Activated naive CD8-positive, alpha-beta T cell treated with anti-CD3 and anti-CD28 coated beads, Interleukin-2, amount 10 ng/mL, durations not matched to agents 7 days and 5 days (primary cell): ENCODE measurements around the gene PIP4K2B. TPM values are rescaled to one million over a fixed set of nuclear protein-coding genes. Genes with fewer than 3 reads are reported as not detected.
"Not testable (repeated sequence)": the region's sequence is repeated elsewhere in the genome, so short reads cannot be mapped to it uniquely, and the experiment has no call there.

Experiments used
- ATAC-seq: fragments of 150-1000 bp; cut with Tn5 transposase; one replicate; pipeline ENCODE4 v1.10.0; 2021; ENCODE audit warnings: low read depth, moderate library complexity
- POLR2A ChIA-PET: fragments of 350-600 bp; sonication (Branson Sonifier 250); formaldehyde crosslinking; loops from one replicate; lab custom pipeline; 2021; ENCODE audit warnings: antibody characterized with exemption; lab: Charles Lee
- DNase-seq: peaks from one replicate; pipeline ENCODE4 v3.0.0; 2021
- H3K27ac Mint-ChIP-seq: one replicate; pipeline ENCODE4 v1.8.0; 2022; ENCODE audit warnings: mild to moderate bottlenecking, mixed read lengths
- H3K27me3 Mint-ChIP-seq: one replicate; pipeline ENCODE4 v1.8.0; 2022; ENCODE audit warnings: mild to moderate bottlenecking, moderate library complexity, mixed read lengths
- H3K36me3 Mint-ChIP-seq: one replicate; pipeline ENCODE4 v1.8.0; 2021; ENCODE audit warnings: mild to moderate bottlenecking, mixed read lengths
- H3K4me1 Mint-ChIP-seq: one replicate; pipeline ENCODE4 v1.8.0; 2021; ENCODE audit warnings: mixed read lengths
- H3K4me3 Mint-ChIP-seq: one replicate; pipeline ENCODE4 v1.8.0; 2022; ENCODE audit warnings: mild to moderate bottlenecking, moderate library complexity, mixed read lengths
- H3K9me3 Mint-ChIP-seq: one replicate; pipeline ENCODE4 v1.8.0; 2021; ENCODE audit warnings: mixed read lengths
- total RNA-seq, 2 experiments: library from RNA; stranded (reverse); gene quantifications; one replicate each; pipeline ENCODE4 v1.2.3, GENCODE V29; 2021

PIP4K2B gene
- total RNA-seq, 2 experiments from 2014 or later = 55.1 to 58.0 TPM

GRCh38 chr17:38796451-38797157 lies 2.8 kb downstream of the PIP4K2B start:
- H3K4me3 Mint-ChIP-seq = peak overlapping the region; percentile 69
- H3K27me3 Mint-ChIP-seq = no peaks in the 10 kb centered on the region
- ATAC-seq = no peak
- DNase-seq = no peak
- no peak overlapping the region for H3K27ac Mint-ChIP-seq
- H3K9me3 Mint-ChIP-seq = no peaks in the 10 kb centered on the region
- POLR2A ChIA-PET = no interaction called here
- peaks cover 33% of the 10 kb centered on the region for H3K4me1 Mint-ChIP-seq
- H3K36me3 Mint-ChIP-seq = peaks cover 15% of the 10 kb centered on the region

GRCh38 chr17:38794221-38794620 lies 5.1 kb downstream of the PIP4K2B start:
- no peak for DNase-seq
- ATAC-seq = no peak
- peaks cover 15% of the 10 kb centered on the region for H3K36me3 Mint-ChIP-seq
- POLR2A ChIA-PET = interaction anchor here (0.7 kb wide), 1 partner anchor 173 kb away, joined by 14 read pairs; the partner anchor contains the start of gene FBXO47
- no peaks in the 10 kb centered on the region for H3K27me3 Mint-ChIP-seq
- H3K27ac Mint-ChIP-seq = no peak overlapping the region
- H3K4me3 Mint-ChIP-seq = no peak overlapping the region
- H3K9me3 Mint-ChIP-seq = no peaks in the 10 kb centered on the region
- peaks cover 30% of the 10 kb centered on the region for H3K4me1 Mint-ChIP-seq

- Mint-ChIP-seq H3K27ac (no peak overlapping the region), H3K36me3 (peaks cover 7% of the 10 kb centered on the region), H3K4me3 (no peak overlapping the region), H3K9me3 (no peaks in the 10 kb centered on the region), H3K27me3 (no peaks in the 10 kb centered on the region), H3K4me1 (peaks cover 4% of the 10 kb centered on the region)
- POLR2A ChIA-PET = interaction anchor here (0.6 kb wide), 1 partner anchor 388 kb away, joined by 3 read pairs; no protein-coding TSS in a partner anchor
- DNase-seq (no peak), ATAC-seq (no peak)
These were observed 8.2 kb downstream of the PIP4K2B start for GRCh38 chr17:38791162-38791561.

- DNase-seq, H3K27ac Mint-ChIP-seq, H3K27me3 Mint-ChIP-seq, ATAC-seq, H3K36me3 Mint-ChIP-seq, H3K4me1 Mint-ChIP-seq, H3K4me3 Mint-ChIP-seq, POLR2A ChIA-PET, H3K9me3 Mint-ChIP-seq: not testable (repeated sequence)
These were observed 9.1 kb downstream of the PIP4K2B start for GRCh38 chr17:38790148-38790707.

GRCh38 chr17:38789185-38789584 lies 10.2 kb downstream of the PIP4K2B start:
- DNase-seq = no peak
- H3K27me3 Mint-ChIP-seq = no peaks in the 10 kb centered on the region
- H3K4me3 Mint-ChIP-seq = no peak overlapping the region
- no peaks in the 10 kb centered on the region for H3K9me3 Mint-ChIP-seq
- H3K36me3 Mint-ChIP-seq = peaks cover 10% of the 10 kb centered on the region
- peaks cover 3% of the 10 kb centered on the region for H3K4me1 Mint-ChIP-seq
- POLR2A ChIA-PET = no interaction called here
- ATAC-seq = no peak
- H3K27ac Mint-ChIP-seq = no peak overlapping the region

- H3K4me3 Mint-ChIP-seq, DNase-seq, POLR2A ChIA-PET, H3K27ac Mint-ChIP-seq, H3K9me3 Mint-ChIP-seq, H3K27me3 Mint-ChIP-seq, H3K4me1 Mint-ChIP-seq, ATAC-seq: not testable (repeated sequence)
- peaks cover 10% of the 10 kb centered on the region for H3K36me3 Mint-ChIP-seq
These were observed 11.4 kb downstream of the PIP4K2B start for GRCh38 chr17:38787999-38788398.

GRCh38 chr17:38786372-38786771 lies 13.0 kb downstream of the PIP4K2B start:
- H3K36me3 Mint-ChIP-seq = peaks cover 13% of the 10 kb centered on the region
- no peak overlapping the region for H3K27ac Mint-ChIP-seq
- peaks cover 5% of the 10 kb centered on the region for H3K4me1 Mint-ChIP-seq
- ATAC-seq (no peak), DNase-seq (no peak)
- H3K9me3 Mint-ChIP-seq = no peaks in the 10 kb centered on the region
- H3K4me3 Mint-ChIP-seq = no peak overlapping the region
- no peaks in the 10 kb centered on the region for H3K27me3 Mint-ChIP-seq
- POLR2A ChIA-PET = no interaction called here

- H3K4me3 Mint-ChIP-seq = no peak overlapping the region
- H3K36me3 Mint-ChIP-seq = peaks cover 19% of the 10 kb centered on the region
- ATAC-seq (no peak), DNase-seq (no peak)
- no peak overlapping the region for H3K27ac Mint-ChIP-seq
- POLR2A ChIA-PET = interaction anchor here (0.7 kb wide), 1 partner anchor 872 kb away, joined by 6 read pairs; no protein-coding TSS in a partner anchor
- peaks cover 6% of the 10 kb centered on the region for H3K4me1 Mint-ChIP-seq
- H3K27me3 Mint-ChIP-seq = no peaks in the 10 kb centered on the region
- H3K9me3 Mint-ChIP-seq = no peaks in the 10 kb centered on the region
These were observed 16.1 kb downstream of the PIP4K2B start for GRCh38 chr17:38783227-38783626.

GRCh38 chr17:38779965-38780752 lies 19.2 kb downstream of the PIP4K2B start:
- POLR2A ChIA-PET = interaction anchor here (1.1 to 1.7 kb wide), 2 partner anchors 9 to 18 kb away, joined by 3 read pairs; no protein-coding TSS in a partner anchor

GRCh38 chr17:38777641-38778250 lies 21.6 kb downstream of the PIP4K2B start:
- ATAC-seq = no peak
- Mint-ChIP-seq H3K9me3 (no peaks in the 10 kb centered on the region), H3K36me3 (peaks cover 18% of the 10 kb centered on the region), H3K4me3 (no peak overlapping the region), H3K27me3 (no peaks in the 10 kb centered on the region), H3K27ac (no peak overlapping the region), H3K4me1 (peaks cover 6% of the 10 kb centered on the region)
- DNase-seq = no peak
- POLR2A ChIA-PET = no interaction called here

More at GRCh38 chr17:38779965-38780752, 19.2 kb downstream of the PIP4K2B start:
- H3K4me3 Mint-ChIP-seq = no peak overlapping the region
- ATAC-seq = no peak
- no peaks in the 10 kb centered on the region for H3K27me3 Mint-ChIP-seq
- no peaks in the 10 kb centered on the region for H3K9me3 Mint-ChIP-seq
- DNase-seq = no peak
- no peak overlapping the region for H3K27ac Mint-ChIP-seq
- H3K36me3 Mint-ChIP-seq = peaks cover 17% of the 10 kb centered on the region
- peaks cover 6% of the 10 kb centered on the region for H3K4me1 Mint-ChIP-seq

GRCh38 chr17:38773258-38773657 lies 26.1 kb downstream of the PIP4K2B start:
- H3K4me3 Mint-ChIP-seq = no peak overlapping the region
- POLR2A ChIA-PET = interaction anchor here (1.1 kb wide), 1 partner anchor 9 kb away, joined by 3 read pairs; no protein-coding TSS in a partner anchor
- DNase-seq (no peak), ATAC-seq (no peak)
- H3K27me3 Mint-ChIP-seq = no peaks in the 10 kb centered on the region
- H3K36me3 Mint-ChIP-seq = peaks cover 21% of the 10 kb centered on the region
- H3K4me1 Mint-ChIP-seq = no peaks in the 10 kb centered on the region
- no peaks in the 10 kb centered on the region for H3K9me3 Mint-ChIP-seq
- no peak overlapping the region for H3K27ac Mint-ChIP-seq

- ATAC-seq (no peak), DNase-seq (no peak)
- no peak overlapping the region for H3K4me3 Mint-ChIP-seq
- no peaks in the 10 kb centered on the region for H3K27me3 Mint-ChIP-seq
- peaks cover 33% of the 10 kb centered on the region for H3K36me3 Mint-ChIP-seq
- POLR2A ChIA-PET = no interaction called here
- no peaks in the 10 kb centered on the region for H3K4me1 Mint-ChIP-seq
- H3K9me3 Mint-ChIP-seq = no peaks in the 10 kb centered on the region
- H3K27ac Mint-ChIP-seq = no peak overlapping the region
These were observed 30.9 kb downstream of the PIP4K2B start for GRCh38 chr17:38768417-38768816.

- no peak for ATAC-seq
- Mint-ChIP-seq H3K4me3 (no peak overlapping the region), H3K4me1 (peaks cover 6% of the 10 kb centered on the region), H3K36me3 (peaks cover 30% of the 10 kb centered on the region), H3K27me3 (no peaks in the 10 kb centered on the region), H3K27ac (no peak overlapping the region), H3K9me3 (no peaks in the 10 kb centered on the region)
- no peak for DNase-seq
- POLR2A ChIA-PET = no interaction called here
These were observed 33.0 kb downstream of the PIP4K2B start for GRCh38 chr17:38766341-38766740.
